Measurements from ENCODE around the gene CTAGE8.
"Not testable (repeated sequence)": the region's sequence is repeated elsewhere in the genome, so short reads cannot be mapped to it uniquely, and the experiment has no call there.

DNA sequence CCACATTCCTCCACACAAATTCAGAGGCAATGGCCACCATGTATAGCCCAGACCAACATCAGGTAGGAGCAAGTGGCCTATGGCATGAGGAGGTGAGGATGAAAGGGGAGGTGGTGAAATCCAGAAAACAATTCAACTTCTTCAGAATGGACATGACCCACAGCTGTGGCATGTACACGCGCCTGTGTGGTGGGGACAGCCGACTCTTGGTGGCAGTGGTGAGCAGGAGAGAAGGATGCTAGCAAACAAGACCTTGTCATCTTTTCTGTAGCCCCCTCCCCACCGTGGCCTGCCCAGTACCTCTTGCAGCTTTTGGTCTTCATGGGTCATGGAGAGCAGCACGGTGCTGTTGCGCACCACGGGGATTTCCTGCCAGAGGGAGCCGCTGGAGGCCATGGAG is 12.9 kb upstream of the CTAGE8 start:
- TF ChIP-seq EZH2 (IDR thresholded peaks at IDR 0.05; ENCODE audit: insufficient read depth, poor library complexity, severe bottlenecking); EZH2phosphoT487 (IDR thresholded peaks at IDR 0.05; ENCODE audit: insufficient read depth, low read depth): not testable (repeated sequence)
